Measurements from ENCODE around the gene POMT1.
A peak's percentile ranks its signal among the peaks of the same experiment; 100 is the strongest.
"Not testable (repeated sequence)": the region's sequence is repeated elsewhere in the genome, so short reads cannot be mapped to it uniquely, and the experiment has no call there.

POMT1 gene

GRCh38 chr9:131496844-131497405, 5.8 kb upstream of the POMT1 start:
- no peak for DNase-seq

DNA sequence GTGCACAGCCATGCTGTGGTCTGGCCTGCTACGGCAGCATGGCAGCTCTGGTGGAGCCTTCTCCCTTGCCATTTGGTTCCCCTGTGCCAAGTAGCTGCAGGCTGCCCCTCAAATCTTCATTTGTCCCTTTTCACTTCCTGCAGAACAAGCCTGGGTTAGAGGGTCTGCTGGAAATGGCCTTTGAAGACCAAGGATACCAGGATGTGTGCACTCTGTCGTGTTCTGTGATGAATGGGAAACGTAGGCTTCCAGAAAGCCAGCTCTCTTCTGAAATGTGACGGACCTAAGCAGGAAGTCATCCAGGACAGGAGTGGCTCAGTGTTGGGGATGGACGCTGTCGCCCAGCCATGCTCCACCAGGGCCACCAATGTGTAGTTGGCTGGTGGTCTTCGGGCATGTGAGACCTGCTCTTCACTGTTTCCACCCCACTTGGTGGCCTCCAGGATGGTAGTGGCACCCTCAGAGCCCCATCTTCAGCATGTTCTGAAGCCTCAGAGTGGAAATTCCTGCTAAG, 3.4 kb upstream of the POMT1 start:
- DNase-seq: no peak

DNA sequence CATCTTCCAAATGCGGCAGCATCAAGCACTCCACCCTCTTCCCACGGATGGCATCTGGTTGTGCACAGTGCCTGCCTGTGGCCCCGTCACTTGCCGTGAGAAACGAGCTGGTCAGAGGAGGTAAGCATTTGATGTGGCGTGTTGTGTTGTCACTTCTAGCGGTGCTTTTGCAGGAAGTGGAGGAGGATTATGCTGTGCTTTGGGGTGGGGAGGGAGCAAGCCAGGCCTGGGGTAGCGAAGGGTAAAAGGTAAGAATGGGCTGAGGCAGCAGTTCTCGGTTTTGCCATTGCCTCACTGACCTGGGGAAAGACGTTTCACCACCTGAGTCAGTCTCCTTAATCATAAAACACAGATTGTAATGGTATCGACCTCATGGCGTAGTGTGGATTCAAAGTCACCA, 2.3 kb upstream of the POMT1 start:
- DNase-seq: peak; percentile 83

- peak; percentile 78 for DNase-seq
These were observed 1.7 kb upstream of the POMT1 start for GRCh38 chr9:131500939-131501541.

DNA sequence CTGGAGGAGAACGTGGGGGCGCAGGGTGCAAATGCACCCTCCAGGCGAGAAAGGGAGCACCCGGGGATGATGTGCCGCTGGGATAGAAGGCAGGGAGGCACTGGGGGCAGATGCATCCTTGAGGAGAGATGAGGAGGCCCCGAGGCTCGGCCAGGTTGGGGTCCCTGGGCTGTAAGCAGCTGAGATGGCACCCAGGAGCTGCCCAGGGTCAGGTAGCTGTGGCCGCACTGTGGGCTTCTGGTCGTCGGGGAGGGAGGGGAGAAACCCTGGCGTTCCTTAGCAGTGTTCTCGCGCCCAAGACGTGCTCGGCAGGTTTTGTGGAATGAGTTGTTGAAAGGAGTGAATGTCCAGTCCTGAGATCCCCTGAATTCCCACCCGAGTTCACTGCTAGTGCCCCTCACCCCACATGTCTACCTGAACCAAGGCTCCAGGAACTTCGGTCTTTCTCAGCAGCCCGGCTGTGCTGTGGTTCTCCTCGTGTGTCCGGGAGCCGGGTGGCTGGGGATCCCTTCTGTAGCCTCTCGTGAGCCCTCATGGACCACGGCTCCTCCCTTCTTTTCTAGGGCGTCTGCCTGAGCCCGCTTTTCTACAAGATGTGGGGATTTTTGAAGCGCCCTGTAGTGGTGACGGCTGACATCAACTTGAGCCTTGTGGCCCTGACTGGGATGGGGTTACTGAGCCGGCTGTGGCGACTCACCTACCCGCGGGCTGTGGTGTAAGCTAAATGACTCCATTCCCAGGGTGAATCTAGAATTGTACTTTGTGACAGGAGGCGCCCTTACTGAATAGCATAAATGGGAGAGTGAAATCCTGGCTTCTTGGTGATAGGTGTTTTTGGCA, 1.1 kb downstream of the POMT1 start:
- peak; percentile 88 for DNase-seq

GRCh38 chr9:131505012-131505411, 2.3 kb downstream of the POMT1 start:
- no peak for DNase-seq

GRCh38 chr9:131511416-131511815, 8.7 kb downstream of the POMT1 start:
- DNase-seq: no peak

- DNase-seq: no peak
These were observed 9.2 kb downstream of the POMT1 start for GRCh38 chr9:131511880-131512279.

DNA sequence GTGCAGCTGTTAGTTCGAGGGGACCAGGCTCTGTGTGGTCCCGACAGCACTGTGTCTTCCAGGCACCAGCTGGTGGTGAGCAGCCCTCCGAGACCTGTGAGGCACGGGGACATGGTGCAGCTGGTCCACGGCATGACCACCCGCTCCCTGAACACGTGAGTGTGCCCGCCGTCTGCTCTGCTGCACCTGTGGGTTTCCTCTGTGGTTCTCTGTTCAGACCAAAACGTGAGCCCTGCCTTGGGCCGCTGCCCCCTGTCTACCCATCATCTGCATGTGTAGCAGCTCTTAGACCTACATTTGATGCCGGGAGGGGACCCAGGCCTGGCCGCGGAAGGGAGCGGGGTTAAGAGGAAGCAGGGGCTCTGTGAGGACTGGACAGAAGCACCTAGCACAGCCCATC, 10.5 kb downstream of the POMT1 start:
- no peak for DNase-seq

DNA sequence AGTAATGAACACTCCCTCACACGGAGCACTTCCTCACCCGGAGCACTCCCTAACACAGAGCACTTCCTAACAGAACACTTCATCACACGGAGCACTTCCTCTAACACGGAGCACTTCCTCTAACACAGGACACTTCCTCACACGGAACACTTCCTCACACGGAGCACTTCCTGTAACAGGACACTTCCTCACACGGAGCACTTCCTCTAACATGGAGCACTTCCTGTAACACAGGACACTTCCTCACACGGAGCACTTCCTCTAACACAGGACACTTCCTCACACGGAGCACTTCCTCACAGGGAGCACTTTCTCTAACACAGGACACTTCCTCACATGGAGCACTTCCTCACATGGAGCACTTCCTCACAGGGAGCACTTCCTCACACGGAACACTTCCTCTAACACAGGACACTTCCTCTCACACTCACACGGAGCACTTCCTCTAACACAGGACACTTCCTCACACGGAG, 12.9 kb downstream of the POMT1 start:
- DNase-seq: not testable (repeated sequence)

GRCh38 chr9:131516100-131516499, 13.4 kb downstream of the POMT1 start:
- no peak for DNase-seq

- DNase-seq: no peak
These were observed 14.2 kb downstream of the POMT1 start for GRCh38 chr9:131516930-131517329.

- no peak for DNase-seq
These were observed 15.1 kb downstream of the POMT1 start for GRCh38 chr9:131517761-131518190.

DNA sequence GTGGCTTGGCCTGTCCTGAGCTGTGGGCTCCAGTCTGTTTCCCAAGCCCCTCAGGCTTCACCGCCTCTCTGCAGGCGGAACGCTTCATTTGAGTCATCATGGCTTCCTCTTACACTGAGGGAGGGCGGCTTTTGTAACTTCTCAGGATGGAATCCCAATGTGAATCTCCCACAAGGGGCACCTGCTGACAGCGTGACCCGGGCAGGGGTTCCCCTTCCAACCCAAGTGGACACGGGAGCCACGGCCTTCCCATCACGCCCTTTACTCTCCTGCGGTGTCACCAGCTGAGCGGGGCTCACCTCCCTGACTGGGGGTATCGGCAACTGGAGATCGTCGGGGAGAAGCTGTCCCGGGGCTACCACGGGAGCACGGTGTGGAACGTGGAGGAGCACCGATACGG, 15.8 kb downstream of the POMT1 start:
- DNase-seq: no peak

GRCh38 chr9:131520503-131520902, 17.8 kb downstream of the POMT1 start:
- DNase-seq: no peak

DNA sequence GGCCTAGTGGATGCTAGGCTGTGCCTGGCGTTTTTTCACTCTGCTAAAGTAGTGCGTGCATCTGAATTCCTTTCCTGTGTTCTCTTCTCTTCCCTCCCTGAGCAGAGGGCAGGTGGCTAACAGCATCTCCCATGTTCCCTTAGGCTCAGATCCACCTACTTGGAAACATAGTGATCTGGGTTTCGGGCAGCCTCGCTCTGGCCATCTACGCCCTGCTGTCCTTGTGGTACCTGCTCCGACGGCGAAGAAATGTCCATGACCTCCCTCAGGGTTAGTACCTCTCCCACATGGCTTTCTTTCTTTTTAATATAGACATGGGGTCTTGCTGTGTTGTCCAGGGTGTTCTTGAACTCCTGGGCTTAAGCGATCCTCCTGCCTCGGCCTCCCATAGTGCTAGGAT, 18.5 kb downstream of the POMT1 start:
- DNase-seq: no peak

GRCh38 chr9:131521822-131522221, 19.1 kb downstream of the POMT1 start:
- no peak for DNase-seq

DNA sequence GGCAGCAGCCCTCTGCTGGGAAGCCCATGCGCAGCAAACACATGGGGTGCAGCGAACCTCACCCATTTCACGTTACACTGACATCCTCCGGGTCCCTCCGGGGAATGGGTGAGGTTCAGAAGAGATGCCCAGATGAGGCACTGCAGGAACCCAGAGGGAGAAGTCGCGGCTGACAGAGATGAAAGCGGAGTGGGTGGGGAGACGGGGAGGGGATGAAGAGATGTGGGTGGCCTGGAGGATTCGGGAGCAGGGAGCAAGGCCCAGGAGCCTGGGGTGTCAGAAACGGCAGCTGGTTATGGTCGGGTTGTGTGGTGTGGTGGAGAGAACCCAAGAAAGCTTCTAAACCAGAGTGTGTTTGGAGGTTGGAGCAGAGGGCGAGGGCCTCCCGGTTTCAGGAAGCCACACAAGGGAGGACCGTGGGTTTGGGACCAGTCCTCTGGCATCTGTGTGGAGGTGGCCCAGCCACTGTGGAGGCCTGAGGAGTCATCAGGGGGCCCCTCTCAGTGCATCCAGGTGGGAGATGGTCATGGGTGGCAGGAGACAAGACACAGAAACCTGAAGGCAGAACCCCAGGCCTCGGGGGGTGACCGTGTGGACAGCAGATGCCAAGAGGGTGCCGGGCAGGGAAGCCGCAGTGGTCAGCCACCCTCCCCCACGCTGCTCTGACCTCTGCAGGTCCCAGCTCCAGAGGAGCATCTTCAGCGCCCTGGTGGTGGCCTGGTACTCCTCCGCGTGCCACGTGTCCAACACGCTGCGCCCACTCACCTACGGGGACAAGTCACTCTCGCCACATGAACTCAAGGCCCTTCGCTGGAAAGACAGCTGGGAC, 19.8 kb downstream of the POMT1 start:
- no peak for DNase-seq

GRCh38 chr9:131523086-131523388, 20.3 kb downstream of the POMT1 start:
- no peak for DNase-seq

DNA sequence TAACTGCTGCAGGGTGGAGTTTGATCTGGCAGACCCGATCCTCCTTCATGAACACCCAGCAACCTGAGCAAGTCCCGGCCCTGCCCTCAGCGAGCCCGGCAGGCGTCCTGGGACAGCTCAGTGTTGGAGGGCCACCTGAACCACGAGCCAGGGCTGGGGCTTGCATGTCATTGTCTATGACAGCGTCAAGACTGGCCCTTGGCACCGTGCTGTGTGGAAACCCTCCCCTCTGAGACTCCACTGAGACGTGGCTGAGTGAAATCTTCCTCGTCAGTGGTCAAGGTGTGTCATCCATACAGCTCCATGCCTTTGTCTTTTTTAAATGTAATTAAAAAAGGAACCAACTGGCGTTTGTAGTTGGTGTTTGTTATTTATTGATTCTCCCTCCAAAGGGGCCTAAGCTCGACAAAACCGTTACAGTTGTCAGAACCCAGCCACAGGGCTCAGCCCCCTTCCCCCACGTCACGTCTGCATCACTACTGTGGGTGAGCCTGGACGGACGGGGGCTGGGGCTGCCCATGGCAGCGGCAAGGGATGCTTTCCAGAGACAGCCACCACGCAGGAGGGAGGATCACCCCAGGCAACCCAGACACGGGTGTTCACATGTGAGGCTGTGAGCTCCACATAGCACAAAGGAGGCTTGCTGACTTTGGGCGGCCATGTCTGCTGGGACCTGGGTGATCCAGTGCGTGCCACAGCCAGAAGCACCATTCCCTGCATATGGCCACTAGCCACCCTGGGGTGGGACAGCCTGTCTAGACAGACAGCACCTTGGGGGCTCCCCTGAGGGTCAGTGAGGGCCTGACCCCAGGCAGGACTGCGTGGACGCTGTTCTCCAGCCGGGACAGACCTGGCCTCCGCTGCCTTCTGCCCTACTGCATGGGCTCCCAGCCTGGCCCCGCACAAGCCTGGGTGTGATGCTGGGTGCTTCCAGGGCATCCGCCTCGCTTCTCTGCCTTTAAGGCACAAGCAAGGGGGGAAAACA, 21.0 kb downstream of the POMT1 start:
- no peak for DNase-seq

DNA sequence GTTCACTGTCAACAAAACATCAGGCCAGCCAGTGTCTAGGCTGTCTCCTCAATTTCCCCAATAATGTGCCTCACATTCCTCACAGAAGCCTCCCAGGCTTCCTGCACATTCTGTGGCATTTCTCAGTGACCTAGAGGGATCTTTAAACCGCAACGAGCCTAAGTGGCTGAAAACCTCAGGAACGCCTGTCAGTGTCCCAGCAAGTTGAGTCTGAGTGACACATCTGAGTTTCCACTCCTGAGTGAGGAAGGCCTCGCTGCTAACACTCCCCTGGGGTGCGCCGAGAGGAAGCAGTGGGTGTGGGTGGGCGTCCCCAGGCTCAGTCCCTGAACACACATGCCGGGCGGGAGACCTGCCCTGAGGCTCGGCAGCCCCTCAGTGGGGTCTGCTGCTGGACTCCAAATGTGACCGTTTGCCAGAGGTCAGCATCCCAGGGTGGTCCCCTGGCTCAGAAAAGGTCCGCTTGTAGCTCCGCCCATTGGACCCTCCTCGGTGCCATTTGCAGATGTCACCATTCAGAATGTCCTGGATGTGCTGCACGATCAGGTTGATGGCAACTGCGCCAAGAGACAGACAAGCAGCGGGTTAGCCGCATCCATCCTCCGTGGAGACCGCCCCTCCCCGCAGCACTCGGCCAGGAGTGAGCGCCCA, 22.1 kb downstream of the POMT1 start:
- no peak for DNase-seq
